K562 (cell line): ENCODE results near the gene TSSK1B.

Experiments
- CBX1 ChIP-seq: sonication (generic); IDR thresholded peaks from 2 replicates; pipeline ENCODE4 v1.6.1; 2016; ENCODE audit warnings: antibody characterized with exemption, low read depth, mild to moderate bottlenecking
- CREM ChIP-seq: IDR thresholded peaks from 2 replicates; pipeline ENCODE4 v1.6.1; 2014; ENCODE audit warnings: antibody characterized with exemption, low read depth
- PRPF4 ChIP-seq: fragments of 200-400 bp; formaldehyde crosslinking; IDR thresholded peaks from one replicate; pipeline ENCODE4 v1.6.1; 2017; ENCODE audit warnings: low read length, low read depth, mild to moderate bottlenecking; ENCODE audit not compliant: insufficient read depth, poor library complexity, severe bottlenecking
- RBM15 ChIP-seq: fragments of 200-400 bp; formaldehyde crosslinking; IDR thresholded peaks from 2 replicates; pipeline ENCODE4 v1.6.1; 2018; ENCODE audit warnings: mild to moderate bottlenecking, low read length, moderate library complexity; ENCODE audit not compliant: insufficient read depth
- ZNF274 ChIP-seq: IDR thresholded peaks from 2 replicates; pipeline ENCODE4 v1.6.1; 2011; ENCODE audit warnings: low read depth, mild to moderate bottlenecking, low read length, moderate library complexity, borderline replicate concordance

GRCh38 chr5:113389116-113389515, 45.7 kb downstream of the TSSK1B start:
- no peak for TF ChIP-seq RBM15
- TF ChIP-seq CBX1 = no peak
- no peak for TF ChIP-seq ZNF274
- TF ChIP-seq CREM = no peak
- TF ChIP-seq PRPF4 = no peak
